HG03432 (cell line): ENCODE measurements around the gene AMD1.

Experiments used
- ATAC-seq: cut with Tn5 transposase; IDR thresholded peaks from one replicate; pipeline ENCODE4 v1.9.1; 2021; ENCODE audit warnings: mild to moderate bottlenecking, moderate library complexity; ENCODE audit not compliant: unreplicated experiment

Gene AMD1

GRCh38 chr6:110934381-110934898, 59.9 kb downstream of the AMD1 start:
- no peak for ATAC-seq

DNA sequence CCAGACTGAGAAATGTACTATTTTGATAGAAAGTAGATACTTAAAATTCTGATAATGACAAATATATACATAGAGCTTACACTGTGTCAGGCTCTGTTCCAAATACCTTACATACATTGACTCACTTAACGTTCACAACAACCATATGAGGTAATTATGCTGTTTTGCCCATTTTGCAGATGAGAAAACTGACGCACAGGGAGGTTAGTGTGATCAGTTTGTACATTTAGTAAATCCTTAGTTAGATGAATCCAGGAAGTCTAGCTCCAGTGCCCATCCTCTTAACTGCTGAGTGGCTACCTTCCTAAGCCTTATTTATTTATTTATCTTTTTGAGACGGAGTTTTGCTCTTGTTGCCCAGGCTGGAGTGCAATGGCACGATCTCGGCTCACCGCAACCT, 60.6 kb downstream of the AMD1 start:
- no peak for ATAC-seq

- ATAC-seq = no peak
Measured at GRCh38 chr6:110938171-110938570, 63.6 kb downstream of the AMD1 start.

DNA sequence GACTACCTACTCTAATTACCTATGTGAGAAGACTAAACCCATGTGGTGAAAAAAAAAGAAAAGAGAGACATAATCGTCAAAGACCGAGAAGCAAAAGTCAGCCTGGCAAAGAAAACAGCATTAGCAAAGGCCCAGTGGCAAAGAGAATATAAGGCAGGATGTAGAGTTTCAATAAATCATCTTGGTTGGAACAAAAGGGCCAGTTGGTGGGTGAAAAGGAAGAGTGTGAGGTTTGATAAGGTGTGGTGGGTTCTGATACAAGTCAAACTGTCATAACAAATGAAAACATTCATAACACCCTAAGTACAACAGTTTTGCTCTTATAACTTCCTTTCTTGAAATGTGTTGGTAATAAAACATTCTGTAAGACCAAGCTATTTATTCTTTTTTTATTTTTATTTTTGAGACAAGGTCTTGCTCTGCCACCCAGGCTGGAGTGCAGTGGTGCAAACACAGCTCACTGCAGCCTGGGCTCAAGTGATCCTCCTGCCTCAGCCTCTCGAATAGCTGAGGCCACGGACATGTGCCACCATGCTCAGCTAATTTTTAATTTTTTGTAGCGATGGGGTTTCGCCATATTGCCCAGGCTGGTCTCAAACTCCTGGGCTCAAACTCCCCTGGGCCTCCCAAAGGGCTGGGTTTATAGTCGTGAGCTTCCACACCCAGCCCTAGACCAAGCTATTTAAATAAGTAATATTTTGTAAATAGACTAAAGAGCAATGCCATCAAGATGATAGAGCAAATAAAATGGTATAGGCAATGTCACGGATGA, 65.0 kb downstream of the AMD1 start:
- ATAC-seq = no peak

- peak; percentile 100 for ATAC-seq
Measured at GRCh38 chr6:110944681-110945151, 70.1 kb downstream of the AMD1 start.
